ENCODE results near the gene RBBP4. TPM values are rescaled to one million over a fixed set of nuclear protein-coding genes. Genes with fewer than 3 reads are reported as not detected.

The RBBP4 gene
- total and polyA plus RNA-seq, 2 of the 13 experiments (the other 11 are each of a cell fraction or from before 2014, with no cell fraction given): 64.4 to 166 TPM

DNA sequence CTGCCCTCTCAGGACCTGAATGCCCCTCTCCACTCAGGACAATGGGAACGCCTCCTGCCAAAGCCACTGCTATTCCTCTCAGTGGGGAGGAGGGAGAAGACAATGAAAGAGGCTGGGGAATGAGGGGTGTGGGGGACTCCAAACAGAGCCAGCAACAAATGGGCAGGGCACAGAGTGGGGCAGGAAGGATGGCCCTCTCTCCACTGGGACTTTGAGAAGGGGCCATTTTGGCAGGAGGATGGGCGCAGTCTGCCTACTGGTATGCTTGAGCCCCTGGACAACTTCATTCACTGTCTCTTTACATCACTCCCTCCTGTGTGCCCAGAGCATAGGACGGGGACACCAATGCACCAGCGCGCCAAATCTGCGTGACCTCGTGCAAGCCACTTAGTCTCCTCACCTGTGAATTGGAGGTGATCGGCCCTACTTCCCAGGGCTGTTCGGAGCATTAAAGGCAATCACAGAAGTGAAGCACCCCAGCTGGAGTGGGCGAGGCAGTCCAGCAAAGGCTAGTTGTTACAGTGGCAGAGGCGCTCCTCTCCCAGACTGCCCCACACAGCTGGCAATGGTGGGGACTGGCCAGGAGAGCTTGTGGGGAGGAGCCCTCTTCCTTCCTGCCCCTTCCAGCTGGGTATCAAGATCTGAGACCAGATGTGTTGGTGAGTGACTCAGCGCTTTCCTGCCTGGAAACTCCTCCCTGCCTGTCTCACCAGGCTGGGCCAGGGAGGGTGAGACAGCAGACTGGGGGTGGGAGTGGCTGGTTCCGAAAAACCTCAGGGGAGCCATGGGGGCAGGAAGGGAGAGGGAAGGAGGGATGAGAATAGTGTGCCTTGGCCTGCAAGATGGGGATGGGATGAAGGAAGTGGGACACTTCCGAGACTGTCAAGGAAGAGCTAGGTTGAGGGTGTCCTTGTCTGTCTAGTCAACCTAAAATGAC, 73.9 kb downstream of the RBBP4 start (continued):
- TF ChIP-seq ZNF407 (CRISPR knock-in tag; IDR thresholded peaks at IDR 0.05; ENCODE audit: not compliant biosample characterization) (no peak), TBX3 (IDR thresholded peaks at IDR 0.05; ENCODE audit: borderline replicate concordance) (no peak)

DNA sequence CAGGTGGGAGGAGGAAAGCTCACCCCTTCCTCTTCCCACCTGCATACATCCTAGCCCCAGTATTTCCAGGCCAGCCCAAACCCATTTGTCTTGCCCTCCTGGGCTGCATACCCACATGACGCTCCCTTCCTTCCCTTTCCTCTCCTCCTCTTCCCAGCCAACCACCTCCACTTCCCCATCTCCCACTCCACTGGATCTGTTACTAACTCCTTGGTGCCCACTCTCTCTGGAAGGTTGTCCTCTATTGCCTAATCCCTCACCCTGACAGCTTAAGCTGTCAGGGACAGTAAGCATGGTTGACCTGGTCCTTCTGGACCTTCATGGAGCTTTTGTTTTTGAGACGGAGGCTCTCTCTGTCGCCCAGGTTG, 74.6 kb downstream of the RBBP4 start:
- no peaks in the 10 kb centered on the region for H4K20me1 ChIP-seq (ENCODE audit: insufficient read depth, low read length)
- BruUV-seq (replicated peaks): no TSS peak
- WGBS (ENCODE audit: low lambda C conversion rate): 91% methylated on average over 3 of the region's 3 CpGs
- ATAC-seq (no peak), DNase-seq (ENCODE audit: low spot score) (no peak), FAIRE-seq (no peak)
- H3K9me3 ChIP-seq (ENCODE audit: low read length): no peaks in the 10 kb centered on the region
- CTCF ChIA-PET (ENCODE audit: low intra/inter-chr PET ratio, low total read pairs): no interaction called here
- peaks cover 2 to 10% of the 10 kb centered on the region in 2 experiments; a peak in 2 of 5 replicates for H3K27me3 ChIP-seq (ENCODE audit: control insufficient read depth in 1 of 2, insufficient read depth in 2 of 2, low read length in 2 of 2)
- H3K4me3 ChIP-seq (replicated peaks in 1 of 3; ENCODE audit: insufficient read depth in 1 of 3, low read depth in 2 of 3, low read length in 3 of 3): no peak overlapping the region
- in situ Hi-C loops (cut with HindIII; ENCODE audit: extremely low pct_ligation_motif_present, low pct_unique_long_range_greater_than_20kb): no loop called here
- intact Hi-C loops (cut with micrococcal nuclease; ENCODE audit: unreplicated experiment): no loop called here
- no peaks in the 10 kb centered on the region for H3K79me2 ChIP-seq (ENCODE audit: insufficient read depth, low read length)
- H2AFZ ChIP-seq (ENCODE audit: low read length): no peak overlapping the region
- TF ChIP-seq SAP130 (CRISPR knock-in tag; IDR thresholded peaks at IDR 0.05; ENCODE audit: low read depth) (0 out of 2 replicates have a peak, but pooled peaks have one; percentile 4), ZNF318 (CRISPR knock-in tag; IDR thresholded peaks at IDR 0.05) (no peak)
- peaks cover 44% of the 10 kb centered on the region for H3K4me1 ChIP-seq (ENCODE audit: insufficient read depth, low read length)
- no peak overlapping the region for H3K4me2 ChIP-seq (ENCODE audit: low read depth, low read length)
- H3K36me3 ChIP-seq (replicated peaks in 1 of 2; ENCODE audit: control insufficient read depth in 1 of 2, insufficient read depth in 2 of 2, low read length in 2 of 2): no peaks in the 10 kb centered on the region
- no peak overlapping the region for H3K27ac ChIP-seq (ENCODE audit: extremely low read length, insufficient read depth, low read length)
- H3K9ac ChIP-seq (ENCODE audit: insufficient read depth, low read depth, low read length): no peak overlapping the region
- POLR2A ChIA-PET: interaction anchor here (1.4 kb wide), 1 partner anchor 12 kb away, joined by 6 read pairs; no protein-coding TSS in a partner anchor
